PFSK-1 (cell line): Measurements from ENCODE around the gene CAPNS1.

Experiments used
- FOXP2 ChIP-seq: optimal IDR thresholded peaks from 2 replicates; pipeline ENCODE3; 2011; ENCODE audit warnings: borderline replicate concordance, control low read depth, inconsistent platforms; ENCODE audit not compliant: insufficient read depth; ENCODE audit errors: extremely low read length, extremely low read depth
- POLR2AphosphoS5 ChIP-seq: IDR thresholded peaks from 2 replicates; pipeline ENCODE4 v1.6.1; 2012; ENCODE audit warnings: low read depth, mild to moderate bottlenecking, control low read depth, low read length, moderate library complexity
- SIN3A ChIP-seq: IDR thresholded peaks from 2 replicates; pipeline ENCODE4 v1.6.1; 2012; ENCODE audit warnings: mild to moderate bottlenecking, low read length, moderate library complexity, borderline replicate concordance; ENCODE audit not compliant: insufficient read depth
- TAF1 ChIP-seq: IDR thresholded peaks from 2 replicates; pipeline ENCODE4 v1.6.1; 2012; ENCODE audit warnings: low read length, control low read depth, borderline replicate concordance; ENCODE audit not compliant: insufficient read depth
- TF ChIP-seq, protein P1 (sequence below), 2 experiments: IDR thresholded peaks; 2 replicates each; pipeline versions ENCODE4 v1.6.1 to v1.8.0; 2011 to 2012; ENCODE audit warnings: low read depth in 2 of 2, low read length in 2 of 2, control low read depth in 1 of 2, inconsistent platforms in 1 of 2, mild to moderate bottlenecking in 1 of 2, moderate library complexity in 1 of 2; ENCODE audit not compliant: insufficient read depth in 1 of 2

CAPNS1 gene

GRCh38 chr19:36103040-36103626 is 36.7 kb upstream of the CAPNS1 start:
- TF ChIP-seq FOXP2 (no peak), TAF1 (no peak), POLR2AphosphoS5 (no peak), SIN3A (no peak)
- TF ChIP-seq, protein P1, sequence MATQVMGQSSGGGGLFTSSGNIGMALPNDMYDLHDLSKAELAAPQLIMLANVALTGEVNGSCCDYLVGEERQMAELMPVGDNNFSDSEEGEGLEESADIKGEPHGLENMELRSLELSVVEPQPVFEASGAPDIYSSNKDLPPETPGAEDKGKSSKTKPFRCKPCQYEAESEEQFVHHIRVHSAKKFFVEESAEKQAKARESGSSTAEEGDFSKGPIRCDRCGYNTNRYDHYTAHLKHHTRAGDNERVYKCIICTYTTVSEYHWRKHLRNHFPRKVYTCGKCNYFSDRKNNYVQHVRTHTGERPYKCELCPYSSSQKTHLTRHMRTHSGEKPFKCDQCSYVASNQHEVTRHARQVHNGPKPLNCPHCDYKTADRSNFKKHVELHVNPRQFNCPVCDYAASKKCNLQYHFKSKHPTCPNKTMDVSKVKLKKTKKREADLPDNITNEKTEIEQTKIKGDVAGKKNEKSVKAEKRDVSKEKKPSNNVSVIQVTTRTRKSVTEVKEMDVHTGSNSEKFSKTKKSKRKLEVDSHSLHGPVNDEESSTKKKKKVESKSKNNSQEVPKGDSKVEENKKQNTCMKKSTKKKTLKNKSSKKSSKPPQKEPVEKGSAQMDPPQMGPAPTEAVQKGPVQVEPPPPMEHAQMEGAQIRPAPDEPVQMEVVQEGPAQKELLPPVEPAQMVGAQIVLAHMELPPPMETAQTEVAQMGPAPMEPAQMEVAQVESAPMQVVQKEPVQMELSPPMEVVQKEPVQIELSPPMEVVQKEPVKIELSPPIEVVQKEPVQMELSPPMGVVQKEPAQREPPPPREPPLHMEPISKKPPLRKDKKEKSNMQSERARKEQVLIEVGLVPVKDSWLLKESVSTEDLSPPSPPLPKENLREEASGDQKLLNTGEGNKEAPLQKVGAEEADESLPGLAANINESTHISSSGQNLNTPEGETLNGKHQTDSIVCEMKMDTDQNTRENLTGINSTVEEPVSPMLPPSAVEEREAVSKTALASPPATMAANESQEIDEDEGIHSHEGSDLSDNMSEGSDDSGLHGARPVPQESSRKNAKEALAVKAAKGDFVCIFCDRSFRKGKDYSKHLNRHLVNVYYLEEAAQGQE (IDR thresholded peaks at IDR 0.05; ENCODE audit: insufficient read depth in 1 of 2, low read depth in 2 of 2, low read length in 2 of 2) = no peak

DNA sequence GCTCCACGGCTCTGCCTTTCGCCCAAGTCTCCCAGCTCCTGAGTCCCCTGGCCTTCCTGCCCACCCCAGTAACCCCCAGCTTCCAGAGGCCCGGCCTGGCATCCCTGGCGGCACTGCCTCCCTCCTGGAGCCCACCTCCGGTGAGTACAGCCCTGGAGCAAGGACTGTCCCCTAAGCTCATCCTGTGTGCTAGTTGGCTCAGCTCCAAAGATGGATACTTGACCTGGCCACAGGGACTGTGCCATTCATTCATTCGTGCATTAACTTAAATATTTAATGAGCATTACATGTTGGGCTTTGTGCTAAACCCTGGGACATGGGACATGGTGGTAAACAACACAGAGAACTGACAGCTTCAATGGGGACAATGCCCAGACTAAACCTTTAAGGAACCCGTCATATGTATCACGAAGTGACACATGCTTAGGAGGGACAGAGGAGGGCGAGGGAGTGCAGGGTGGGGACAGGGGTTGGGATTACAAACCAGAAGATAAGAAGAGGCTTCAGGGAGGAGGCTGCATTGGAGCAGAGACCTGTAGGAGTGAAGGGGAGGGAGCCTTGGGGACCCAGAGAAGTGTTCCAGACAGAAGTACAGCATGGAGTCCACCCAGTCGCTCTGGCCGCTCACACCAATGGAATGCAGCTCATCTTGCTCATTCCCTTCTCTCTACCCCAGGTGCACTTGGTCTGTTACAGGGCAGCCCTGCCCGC is 35.9 kb upstream of the CAPNS1 start:
- TF ChIP-seq TAF1 = no peak
- TF ChIP-seq SIN3A = no peak
- TF ChIP-seq POLR2AphosphoS5 = no peak
- TF ChIP-seq, protein P1 (IDR thresholded peaks at IDR 0.05; ENCODE audit: insufficient read depth in 1 of 2, low read depth in 2 of 2, low read length in 2 of 2) = no peak
- no peak for TF ChIP-seq FOXP2

- TF ChIP-seq, protein P1 (IDR thresholded peaks at IDR 0.05; ENCODE audit: insufficient read depth in 1 of 2, low read depth in 2 of 2, low read length in 2 of 2) = no peak
- TF ChIP-seq FOXP2 = no peak
- no peak for TF ChIP-seq TAF1
- no peak for TF ChIP-seq POLR2AphosphoS5
- no peak for TF ChIP-seq SIN3A
Measured at GRCh38 chr19:36106441-36106840, 33.4 kb upstream of the CAPNS1 start.

GRCh38 chr19:36106991-36107390 is 32.9 kb upstream of the CAPNS1 start:
- TF ChIP-seq, protein P1 (IDR thresholded peaks at IDR 0.05; ENCODE audit: insufficient read depth in 1 of 2, low read depth in 2 of 2, low read length in 2 of 2) = no peak
- TF ChIP-seq FOXP2 (no peak), TAF1 (no peak), SIN3A (no peak), POLR2AphosphoS5 (no peak)
